GM18873 (cell line): ENCODE data around the gene UBE2O.

Experiments
- ATAC-seq: cut with Tn5 transposase; IDR thresholded peaks from one replicate; pipeline ENCODE4 v1.9.1; 2021; ENCODE audit warnings: mild to moderate bottlenecking, moderate library complexity, moderate number of reproducible peaks; ENCODE audit not compliant: unreplicated experiment, low FRiP score

Gene UBE2O

GRCh38 chr17:76421044-76421407, 31.9 kb downstream of the UBE2O start:
- ATAC-seq = no peak

- ATAC-seq = no peak
Measured at GRCh38 chr17:76420356-76421043, 32.5 kb downstream of the UBE2O start.

GRCh38 chr17:76419576-76420260, 33.2 kb downstream of the UBE2O start:
- ATAC-seq = no peak

- no peak for ATAC-seq
Measured at GRCh38 chr17:76417499-76418143, 35.3 kb downstream of the UBE2O start.

GRCh38 chr17:76416899-76417298, 36.1 kb downstream of the UBE2O start:
- no peak for ATAC-seq

- no peak for ATAC-seq
Measured at GRCh38 chr17:76416457-76416856, 36.5 kb downstream of the UBE2O start.

- ATAC-seq = no peak
Measured at GRCh38 chr17:76415786-76416185, 37.2 kb downstream of the UBE2O start.

- no peak for ATAC-seq
Measured at GRCh38 chr17:76414334-76415295, 38.3 kb downstream of the UBE2O start.

GRCh38 chr17:76411247-76411646, 41.7 kb downstream of the UBE2O start:
- ATAC-seq = no peak

GRCh38 chr17:76410328-76410965, 42.5 kb downstream of the UBE2O start:
- no peak for ATAC-seq

GRCh38 chr17:76408037-76408849, 44.7 kb downstream of the UBE2O start:
- ATAC-seq = no peak

GRCh38 chr17:76407509-76407908, 45.4 kb downstream of the UBE2O start:
- no peak for ATAC-seq

- ATAC-seq = no peak
Measured at GRCh38 chr17:76405967-76406647, 46.8 kb downstream of the UBE2O start.

GRCh38 chr17:76405607-76405966, 47.4 kb downstream of the UBE2O start:
- ATAC-seq = no peak

- no peak for ATAC-seq
Measured at GRCh38 chr17:76404976-76405563, 47.9 kb downstream of the UBE2O start.

- no peak for ATAC-seq
Measured at GRCh38 chr17:76404256-76404655, 48.7 kb downstream of the UBE2O start.

- no peak for ATAC-seq
Measured at GRCh38 chr17:76402711-76403110, 50.2 kb downstream of the UBE2O start.
